ENCODE results near the gene OSBP2. TPM values are rescaled to one million over a fixed set of nuclear protein-coding genes. Genes with fewer than 3 reads are reported as not detected.

OSBP2 gene
- polyA plus RNA-seq, 2 of the 4 experiments (the other 2 are of a cell fraction), result 2.7 to 6.0 TPM

DNA sequence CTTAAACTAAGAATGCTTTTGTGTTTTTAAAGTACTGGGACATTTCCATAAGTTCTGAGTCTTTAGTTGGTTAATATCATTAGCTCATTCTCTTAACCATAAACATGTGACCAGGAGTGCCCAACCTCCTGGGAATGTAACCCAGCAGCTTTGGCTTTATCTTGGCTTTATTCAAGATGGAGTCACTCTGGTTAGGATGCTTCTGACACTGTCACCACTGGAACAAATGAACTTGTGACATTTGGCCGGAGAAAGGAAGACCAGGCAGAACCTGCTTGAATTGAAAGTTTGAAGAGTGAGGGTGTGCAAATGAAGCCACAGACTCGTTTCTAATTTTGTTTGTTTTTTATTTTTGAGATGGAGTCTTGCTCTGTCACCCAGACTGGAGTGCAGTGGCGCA, 54.6 kb downstream of the OSBP2 start:
- no peak overlapping the region for H3K4me3 ChIP-seq
- H3K4me2 ChIP-seq, result no peak overlapping the region
- FAIRE-seq (no peak), ATAC-seq (no peak), DNase-seq (ENCODE audit: low read depth in 1 of 2, low spot score in 1 of 2) (no peak)
- no peaks in the 10 kb centered on the region for H3K9me3 ChIP-seq
- CTCF ChIA-PET, result interaction anchor here (0.9 to 1.0 kb wide), 2 partner anchors 11 to 115 kb away, joined by 3 to 4 read pairs; no protein-coding TSS in a partner anchor
- POLR2A ChIA-PET, result no interaction called here
- no peak overlapping the region for H3K27ac ChIP-seq
- 67% methylated on average over 3 of the region's 3 CpGs for WGBS (ENCODE audit: missing lambda C conversion rate)
- no peak for TF ChIP-seq TFCP2L1 (CRISPR knock-in tag; IDR thresholded peaks at IDR 0.05)
- no peak for TF ChIP-seq ZNF302 (CRISPR knock-in tag; IDR thresholded peaks at IDR 0.05)
- no peak for TF ChIP-seq CHD4 (IDR thresholded peaks at IDR 0.05; ENCODE audit: borderline replicate concordance)
- TF ChIP-seq KDM1A (IDR thresholded peaks at IDR 0.05; ENCODE audit: low read depth), result no peak
- no peaks in the 10 kb centered on the region for H3K4me1 ChIP-seq

DNA sequence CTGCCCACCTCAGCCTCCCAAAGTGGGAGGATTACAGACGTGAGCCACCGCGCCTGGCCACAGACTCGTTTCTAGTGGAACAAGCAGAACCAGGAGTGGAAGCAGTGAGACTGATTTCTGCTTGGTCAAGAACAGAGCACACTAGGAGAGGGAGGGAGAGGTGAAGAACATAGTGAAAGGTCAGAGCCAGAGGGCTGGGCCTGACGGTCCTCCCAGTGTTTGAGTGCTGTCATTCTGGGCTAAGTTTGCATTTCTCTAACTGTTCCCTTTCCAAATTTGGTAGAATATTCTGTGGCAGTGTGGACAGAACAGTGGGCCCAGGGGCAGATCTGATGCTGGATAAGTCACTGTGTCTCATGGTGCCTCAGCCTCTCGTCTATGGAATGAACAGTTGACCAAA, 55.2 kb downstream of the OSBP2 start:
- FAIRE-seq (no peak), DNase-seq (ENCODE audit: low read depth in 1 of 2, low spot score in 1 of 2) (no peak), ATAC-seq (no peak)
- CTCF ChIA-PET, result interaction anchor here (0.5 to 0.9 kb wide), 2 partner anchors 11 to 39 kb away, joined by 3 read pairs; no protein-coding TSS in a partner anchor
- Histone ChIP-seq H3K4me1 (no peaks in the 10 kb centered on the region), H3K27ac (no peak overlapping the region), H3K4me3 (no peak overlapping the region), H3K9me3 (no peaks in the 10 kb centered on the region), H3K4me2 (no peak overlapping the region)
- WGBS (ENCODE audit: missing lambda C conversion rate), result 66% methylated on average over 6 of the region's 6 CpGs
- POLR2A ChIA-PET, result no interaction called here
- TF ChIP-seq RFX5 (IDR thresholded peaks at IDR 0.05) (no peak), KDM5A (IDR thresholded peaks at IDR 0.05) (no peak), NPAS2 (CRISPR knock-in tag; IDR thresholded peaks at IDR 0.05; ENCODE audit: borderline replicate concordance) (no peak), TFCP2L1 (CRISPR knock-in tag; IDR thresholded peaks at IDR 0.05) (no peak), ZNF302 (CRISPR knock-in tag; IDR thresholded peaks at IDR 0.05) (no peak), RNF2 (IDR thresholded peaks at IDR 0.05; ENCODE audit: borderline replicate concordance, low read depth) (no peak), ATOH8 (CRISPR knock-in tag; IDR thresholded peaks at IDR 0.05; ENCODE audit: low read depth) (no peak), MAZ (IDR thresholded peaks at IDR 0.05; ENCODE audit: borderline replicate concordance, low read depth, low read length) (no peak), RARB (CRISPR knock-in tag; IDR thresholded peaks at IDR 0.05) (no peak), MYC (IDR thresholded peaks at IDR 0.05; ENCODE audit: borderline replicate concordance, low read length) (no peak)
- TF ChIP-seq, protein P1, sequence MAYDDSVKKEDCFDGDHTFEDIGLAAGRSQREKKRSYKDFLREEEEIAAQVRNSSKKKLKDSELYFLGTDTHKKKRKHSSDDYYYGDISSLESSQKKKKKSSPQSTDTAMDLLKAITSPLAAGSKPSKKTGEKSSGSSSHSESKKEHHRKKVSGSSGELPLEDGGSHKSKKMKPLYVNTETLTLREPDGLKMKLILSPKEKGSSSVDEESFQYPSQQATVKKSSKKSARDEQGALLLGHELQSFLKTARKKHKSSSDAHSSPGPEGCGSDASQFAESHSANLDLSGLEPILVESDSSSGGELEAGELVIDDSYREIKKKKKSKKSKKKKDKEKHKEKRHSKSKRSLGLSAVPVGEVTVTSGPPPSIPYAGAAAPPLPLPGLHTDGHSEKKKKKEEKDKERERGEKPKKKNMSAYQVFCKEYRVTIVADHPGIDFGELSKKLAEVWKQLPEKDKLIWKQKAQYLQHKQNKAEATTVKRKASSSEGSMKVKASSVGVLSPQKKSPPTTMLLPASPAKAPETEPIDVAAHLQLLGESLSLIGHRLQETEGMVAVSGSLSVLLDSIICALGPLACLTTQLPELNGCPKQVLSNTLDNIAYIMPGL (CRISPR knock-in tag; IDR thresholded peaks at IDR 0.05; ENCODE audit: borderline replicate concordance), result no peak

DNA sequence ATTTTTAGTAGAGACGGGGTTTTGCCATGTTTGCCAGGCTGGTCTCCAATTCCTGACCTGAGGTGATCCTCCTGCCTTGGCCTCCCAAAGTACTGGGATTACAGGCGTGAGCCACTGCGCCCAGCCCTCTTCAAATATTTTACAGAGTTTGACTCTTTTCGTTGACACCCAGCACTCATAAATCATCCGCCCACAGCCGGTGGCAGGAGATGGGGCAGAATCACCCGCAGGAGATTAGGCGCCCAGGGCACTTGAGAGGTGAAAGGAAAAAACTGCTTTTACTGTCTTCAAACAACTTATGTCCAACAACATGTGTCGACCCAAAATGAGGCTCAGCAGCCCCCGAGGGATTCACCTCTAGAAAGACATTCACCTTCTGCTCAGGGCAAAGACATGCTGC, 56.9 kb downstream of the OSBP2 start:
- ChIA-PET POLR2A (no interaction called here), CTCF (interaction anchor here (2.4 kb wide), 1 partner anchor 12 kb away, joined by 9 read pairs; no protein-coding TSS in a partner anchor)
- DNase-seq (ENCODE audit: low read depth in 1 of 2, low spot score in 1 of 2) (no peak), ATAC-seq (no peak), FAIRE-seq (no peak)
- Histone ChIP-seq H3K4me1 (no peaks in the 10 kb centered on the region), H3K4me2 (no peak overlapping the region), H3K4me3 (no peak overlapping the region), H3K27ac (no peak overlapping the region), H3K9me3 (no peaks in the 10 kb centered on the region)
- 83% methylated on average over 10 of the region's 10 CpGs for WGBS (ENCODE audit: missing lambda C conversion rate)
- TF ChIP-seq SMC3 (IDR thresholded peaks at IDR 0.05) (no peak), EHMT2 (IDR thresholded peaks at IDR 0.05; ENCODE audit: low read depth) (no peak), REST (IDR thresholded peaks at IDR 0.05) (no peak), PHF8 (IDR thresholded peaks at IDR 0.05; ENCODE audit: borderline replicate concordance, low read depth) (no peak), ELK1 (IDR thresholded peaks at IDR 0.05; ENCODE audit: low read depth, low read length) (no peak), EHF (CRISPR knock-in tag; IDR thresholded peaks at IDR 0.05) (no peak), TP53 (CRISPR knock-in tag; IDR thresholded peaks at IDR 0.05) (no peak), RCOR1 (IDR thresholded peaks at IDR 0.05; ENCODE audit: low read depth, low read length) (no peak)
- TF ChIP-seq, protein P2, sequence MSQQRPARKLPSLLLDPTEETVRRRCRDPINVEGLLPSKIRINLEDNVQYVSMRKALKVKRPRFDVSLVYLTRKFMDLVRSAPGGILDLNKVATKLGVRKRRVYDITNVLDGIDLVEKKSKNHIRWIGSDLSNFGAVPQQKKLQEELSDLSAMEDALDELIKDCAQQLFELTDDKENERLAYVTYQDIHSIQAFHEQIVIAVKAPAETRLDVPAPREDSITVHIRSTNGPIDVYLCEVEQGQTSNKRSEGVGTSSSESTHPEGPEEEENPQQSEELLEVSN (IDR thresholded peaks at IDR 0.05; ENCODE audit: borderline replicate concordance, low read depth), result no peak
- TF ChIP-seq, protein P3, sequence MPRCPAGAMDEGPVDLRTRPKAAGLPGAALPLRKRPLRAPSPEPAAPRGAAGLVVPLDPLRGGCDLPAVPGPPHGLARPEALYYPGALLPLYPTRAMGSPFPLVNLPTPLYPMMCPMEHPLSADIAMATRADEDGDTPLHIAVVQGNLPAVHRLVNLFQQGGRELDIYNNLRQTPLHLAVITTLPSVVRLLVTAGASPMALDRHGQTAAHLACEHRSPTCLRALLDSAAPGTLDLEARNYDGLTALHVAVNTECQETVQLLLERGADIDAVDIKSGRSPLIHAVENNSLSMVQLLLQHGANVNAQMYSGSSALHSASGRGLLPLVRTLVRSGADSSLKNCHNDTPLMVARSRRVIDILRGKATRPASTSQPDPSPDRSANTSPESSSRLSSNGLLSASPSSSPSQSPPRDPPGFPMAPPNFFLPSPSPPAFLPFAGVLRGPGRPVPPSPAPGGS (IDR thresholded peaks at IDR 0.05), result no peak

Data from A549 (cell line).